HEK293 (cell line): ENCODE results near the gene MYH13.

ENCODE experiments used
- CTCF ChIA-PET: fragments of 350-600 bp; formaldehyde crosslinking; extraction: SDS; loops from one replicate; lab custom pipeline; 2021; ENCODE audit warnings: antibody characterized with exemption; lab: Yijun Ruan, JAX
- POLR2A ChIA-PET: fragments of 300-600 bp; formaldehyde crosslinking; extraction: SDS; loops from one replicate; lab custom pipeline; 2020; ENCODE audit warnings: antibody characterized with exemption, inconsistent platforms; lab: Yijun Ruan, JAX
- H3K27ac ChIP-seq: fragments of 200-500 bp; sonication (Bioruptor generic); 2 replicates; pipeline ENCODE4 v1.5.1; 2014; ENCODE audit warnings: low read depth, low read length, control low read depth, inconsistent platforms; ENCODE audit errors: extremely low read depth
- H3K36me3 ChIP-seq, 2 experiments: fragments of 200-500 bp in 1 of 2; sonication (Bioruptor generic) in 1 of 2; 1 replicate in 1 of 2; 2 replicates in 1 of 2; pipeline ENCODE4 v1.5.1; 2014 to 2017; ENCODE audit warnings: inconsistent platforms in 2 of 2, low read length in 2 of 2; ENCODE audit not compliant: control insufficient read depth in 2 of 2, insufficient read depth in 1 of 2
- H3K4me1 ChIP-seq: fragments of 200-500 bp; sonication (Bioruptor generic); 2 replicates; pipeline ENCODE4 v1.5.1; 2014; ENCODE audit warnings: mild to moderate bottlenecking, low read length, inconsistent platforms; ENCODE audit not compliant: control insufficient read depth, insufficient read depth
- H3K4me3 ChIP-seq: 2 replicates; pipeline ENCODE4 v1.5.1; 2011; ENCODE audit warnings: low read depth, mild to moderate bottlenecking, control low read depth, low read length, moderate library complexity
- H3K9me3 ChIP-seq: fragments of 200-500 bp; sonication (Bioruptor generic); 2 replicates; pipeline ENCODE4 v1.5.1; 2014; ENCODE audit warnings: low read depth, low read length, inconsistent platforms; ENCODE audit not compliant: control insufficient read depth, insufficient read depth
- BCL11B ChIP-seq: fragments of 450-650 bp; formaldehyde crosslinking; IDR thresholded peaks from 2 replicates; pipeline ENCODE4 v1.5.1; 2016; ENCODE audit warnings: low read depth, missing biosample characterization, missing genetic modification characterization
- KLF16 ChIP-seq: fragments of 450-650 bp; formaldehyde crosslinking; IDR thresholded peaks from 2 replicates; pipeline ENCODE4 v1.5.1; 2017; ENCODE audit warnings: missing biosample characterization, missing genetic modification characterization
- MEIS1 ChIP-seq: sonication (generic); formaldehyde crosslinking; IDR thresholded peaks from 2 replicates; pipeline ENCODE4 v1.8.1; 2022; ENCODE audit warnings: missing genetic modification reagents, mild to moderate bottlenecking, borderline replicate concordance
- OSR2 ChIP-seq: fragments of 450-650 bp; formaldehyde crosslinking; IDR thresholded peaks from 2 replicates; pipeline ENCODE4 v1.5.1; 2016; ENCODE audit warnings: missing biosample characterization, missing genetic modification characterization
- SALL2 ChIP-seq: fragments of 450-650 bp; formaldehyde crosslinking; IDR thresholded peaks from 2 replicates; pipeline ENCODE4 v1.5.0; 2017; ENCODE audit warnings: missing biosample characterization, mild to moderate bottlenecking, missing genetic modification characterization, borderline replicate concordance
- WT1 ChIP-seq: fragments of 450-650 bp; formaldehyde crosslinking; IDR thresholded peaks from 2 replicates; pipeline ENCODE4 v1.5.1; 2016; ENCODE audit warnings: missing biosample characterization, missing genetic modification characterization
- YY1 ChIP-seq: fragments of 450-650 bp; formaldehyde crosslinking; IDR thresholded peaks from 2 replicates; pipeline ENCODE4 v1.5.1; 2018; ENCODE audit warnings: missing biosample characterization, missing genetic modification characterization
- YY2 ChIP-seq: fragments of 450-650 bp; formaldehyde crosslinking; IDR thresholded peaks from 2 replicates; pipeline ENCODE4 v1.5.1; 2016; ENCODE audit warnings: missing biosample characterization, missing genetic modification characterization
- ZIC2 ChIP-seq: fragments of 450-650 bp; formaldehyde crosslinking; IDR thresholded peaks from 2 replicates; pipeline ENCODE4 v1.5.1; 2016; ENCODE audit warnings: missing biosample characterization, missing genetic modification characterization
- ZNF19 ChIP-seq: fragments of 450-650 bp; formaldehyde crosslinking; IDR thresholded peaks from 2 replicates; pipeline ENCODE4; 2016; ENCODE audit warnings: missing biosample characterization, missing genetic modification characterization, low read depth
- ZNF202 ChIP-seq: fragments of 450-650 bp; formaldehyde crosslinking; IDR thresholded peaks from 2 replicates; pipeline ENCODE4 v1.5.1; 2016; ENCODE audit warnings: missing biosample characterization, missing genetic modification characterization, borderline replicate concordance
- ZNF239 ChIP-seq: fragments of 450-650 bp; formaldehyde crosslinking; IDR thresholded peaks from 2 replicates; pipeline ENCODE4 v1.5.1; 2016; ENCODE audit warnings: missing biosample characterization, missing genetic modification characterization
- ZNF266 ChIP-seq: fragments of 450-650 bp; formaldehyde crosslinking; IDR thresholded peaks from 2 replicates; pipeline ENCODE4 v1.5.1; 2016; ENCODE audit warnings: missing biosample characterization, missing genetic modification characterization, low read depth
- ZNF366 ChIP-seq: fragments of 450-650 bp; formaldehyde crosslinking; conservative IDR thresholded peaks from 2 replicates; pipeline ENCODE4 v1.5.1; 2016; ENCODE audit warnings: missing biosample characterization, missing genetic modification characterization
- ZNF37A ChIP-seq: fragments of 450-650 bp; IDR thresholded peaks from 2 replicates; pipeline ENCODE4 v1.5.1; 2018; ENCODE audit warnings: missing biosample characterization, missing genetic modification characterization
- ZNF560 ChIP-seq: fragments of 450-650 bp; formaldehyde crosslinking; IDR thresholded peaks from 2 replicates; pipeline ENCODE4 v1.5.1; 2017; ENCODE audit warnings: missing biosample characterization, missing genetic modification characterization, borderline replicate concordance
- ZNF626 ChIP-seq: fragments of 450-650 bp; sonication (Bioruptor Pico); formaldehyde crosslinking; IDR thresholded peaks from 2 replicates; pipeline ENCODE4 v1.5.1; 2018; ENCODE audit warnings: missing biosample characterization, missing genetic modification characterization, inconsistent platforms
- ZNF660 ChIP-seq: fragments of 450-650 bp; IDR thresholded peaks from 2 replicates; pipeline ENCODE4 v1.5.1; 2018; ENCODE audit warnings: missing biosample characterization, mild to moderate bottlenecking, missing genetic modification characterization
- ZNF785 ChIP-seq: fragments of 450-650 bp; formaldehyde crosslinking; IDR thresholded peaks from 2 replicates; pipeline ENCODE4 v1.5.1; 2016; ENCODE audit warnings: missing biosample characterization, missing genetic modification characterization
- TF ChIP-seq, protein P1 (sequence below): fragments of 450-650 bp; formaldehyde crosslinking; IDR thresholded peaks from 2 replicates; pipeline ENCODE4 v1.5.1; 2016; ENCODE audit warnings: missing biosample characterization, missing genetic modification characterization
- TF ChIP-seq, protein P2 (sequence below): fragments of 450-650 bp; formaldehyde crosslinking; IDR thresholded peaks from 2 replicates; pipeline ENCODE4 v1.5.1; 2016; ENCODE audit warnings: missing biosample characterization, missing genetic modification characterization

The MYH13 gene

DNA sequence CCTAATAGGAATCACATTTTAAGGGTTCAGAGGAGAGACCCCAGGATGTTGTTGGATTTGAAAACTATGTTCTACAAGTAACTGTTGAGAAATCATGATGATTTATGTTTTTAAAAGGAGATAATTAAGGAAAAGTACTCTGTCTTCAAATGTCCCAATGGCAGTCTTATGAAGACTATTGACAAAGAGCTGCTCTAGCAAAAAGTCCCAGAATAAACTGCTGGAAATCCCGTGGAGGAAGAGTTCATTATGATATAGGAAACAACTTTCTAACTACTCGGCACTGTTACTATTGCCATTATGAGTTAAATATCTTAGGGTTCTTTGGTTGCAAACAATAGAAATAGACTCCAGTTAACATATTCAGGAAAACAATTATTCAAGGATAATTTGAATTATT lies 108.8 kb downstream of the MYH13 start:
- ChIA-PET CTCF (interaction anchor here (0.6 to 1.8 kb wide), 2 partner anchors 32 to 115 kb away, joined by 3 to 6 read pairs; no protein-coding TSS in a partner anchor), POLR2A (no interaction called here)
- Histone ChIP-seq H3K36me3 (no peaks in the 10 kb centered on the region), H3K4me1 (0 out of 2 replicates have a peak, but pooled peaks cover 5% of the 10 kb centered on the region), H3K27ac (no peak overlapping the region), H3K4me3 (no peak overlapping the region), H3K9me3 (no peaks in the 10 kb centered on the region)
- TF ChIP-seq, protein P1, sequence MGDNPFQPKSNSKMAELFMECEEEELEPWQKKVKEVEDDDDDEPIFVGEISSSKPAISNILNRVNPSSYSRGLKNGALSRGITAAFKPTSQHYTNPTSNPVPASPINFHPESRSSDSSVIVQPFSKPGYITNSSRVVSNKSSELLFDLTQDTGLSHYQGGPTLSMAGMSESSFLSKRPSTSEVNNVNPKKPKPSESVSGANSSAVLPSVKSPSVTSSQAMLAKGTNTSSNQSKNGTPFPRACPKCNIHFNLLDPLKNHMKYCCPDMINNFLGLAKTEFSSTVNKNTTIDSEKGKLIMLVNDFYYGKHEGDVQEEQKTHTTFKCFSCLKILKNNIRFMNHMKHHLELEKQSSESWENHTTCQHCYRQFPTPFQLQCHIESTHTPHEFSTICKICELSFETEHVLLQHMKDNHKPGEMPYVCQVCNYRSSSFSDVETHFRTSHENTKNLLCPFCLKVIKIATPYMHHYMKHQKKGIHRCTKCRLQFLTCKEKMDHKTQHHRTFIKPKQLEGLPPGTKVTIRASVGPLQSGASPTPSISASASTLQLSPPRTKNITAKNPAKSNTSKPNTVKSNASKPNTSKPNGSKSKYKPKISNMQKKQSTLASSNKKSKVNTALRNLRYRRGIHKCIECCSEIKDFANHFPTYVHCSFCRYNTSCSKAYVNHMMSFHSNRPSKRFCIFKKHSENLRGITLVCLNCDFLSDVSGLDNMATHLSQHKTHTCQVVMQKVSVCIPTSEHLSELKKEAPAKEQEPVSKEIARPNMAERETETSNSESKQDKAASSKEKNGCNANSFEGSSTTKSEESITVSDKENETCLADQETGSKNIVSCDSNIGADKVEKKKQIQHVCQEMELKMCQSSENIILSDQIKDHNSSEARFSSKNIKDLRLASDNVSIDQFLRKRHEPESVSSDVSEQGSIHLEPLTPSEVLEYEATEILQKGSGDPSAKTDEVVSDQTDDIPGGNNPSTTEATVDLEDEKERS (tag by site-specific recombination), result no peak
- no peak for TF ChIP-seq YY1
- no peak for TF ChIP-seq ZIC2 (tag by site-specific recombination)
- no peak for TF ChIP-seq OSR2 (tag by site-specific recombination)
- no peak for TF ChIP-seq ZNF660
- no peak for TF ChIP-seq SALL2 (tag by site-specific recombination)
- no peak for TF ChIP-seq ZNF560 (tag by site-specific recombination)
- TF ChIP-seq KLF16 (tag by site-specific recombination), result no peak
- TF ChIP-seq ZNF266, result no peak

DNA sequence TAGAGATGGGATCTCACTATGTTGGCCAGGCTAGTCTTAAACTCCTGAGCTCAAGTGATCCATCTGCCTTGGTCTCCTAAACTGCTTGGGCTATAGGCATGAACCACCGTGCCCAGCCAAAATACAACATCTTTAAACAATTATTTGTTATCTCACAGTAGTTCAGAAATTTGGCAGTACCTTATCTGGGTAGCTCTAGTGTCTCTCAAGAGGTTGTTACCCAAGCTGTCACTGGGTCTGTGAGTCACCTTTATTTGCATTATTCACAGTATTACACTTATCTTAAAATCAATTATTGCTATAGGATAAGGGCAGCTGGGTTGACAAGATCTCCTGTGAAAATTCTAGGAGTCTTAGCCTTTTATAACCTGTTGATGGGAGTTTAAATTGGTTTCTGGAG lies 110.4 kb downstream of the MYH13 start:
- CTCF ChIA-PET, result interaction anchor here (0.6 to 1.8 kb wide), 7 partner anchors 34 to 352 kb away, joined by 3 to 6 read pairs (median 4); no protein-coding TSS in a partner anchor
- Histone ChIP-seq H3K9me3 (no peaks in the 10 kb centered on the region), H3K4me1 (0 out of 2 replicates have a peak, but pooled peaks cover 5% of the 10 kb centered on the region), H3K4me3 (no peak overlapping the region), H3K36me3 (no peaks in the 10 kb centered on the region), H3K27ac (no peak overlapping the region)
- POLR2A ChIA-PET, result no interaction called here
- TF ChIP-seq ZNF37A (tag by site-specific recombination) (no peak), WT1 (tag by site-specific recombination) (no peak), ZNF785 (no peak), ZNF626 (tag by site-specific recombination) (no peak), ZNF19 (tag by site-specific recombination) (no peak), ZNF202 (tag by site-specific recombination) (no peak), BCL11B (tag by site-specific recombination) (no peak), YY2 (tag by site-specific recombination) (no peak), ZNF239 (tag by site-specific recombination) (no peak)
- TF ChIP-seq, protein P2, sequence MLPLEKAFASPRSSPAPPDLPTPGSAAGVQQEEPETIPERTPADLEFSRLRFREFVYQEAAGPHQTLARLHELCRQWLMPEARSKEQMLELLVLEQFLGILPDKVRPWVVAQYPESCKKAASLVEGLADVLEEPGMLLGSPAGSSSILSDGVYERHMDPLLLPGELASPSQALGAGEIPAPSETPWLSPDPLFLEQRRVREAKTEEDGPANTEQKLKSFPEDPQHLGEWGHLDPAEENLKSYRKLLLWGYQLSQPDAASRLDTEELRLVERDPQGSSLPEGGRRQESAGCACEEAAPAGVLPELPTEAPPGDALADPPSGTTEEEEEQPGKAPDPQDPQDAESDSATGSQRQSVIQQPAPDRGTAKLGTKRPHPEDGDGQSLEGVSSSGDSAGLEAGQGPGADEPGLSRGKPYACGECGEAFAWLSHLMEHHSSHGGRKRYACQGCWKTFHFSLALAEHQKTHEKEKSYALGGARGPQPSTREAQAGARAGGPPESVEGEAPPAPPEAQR (tag by site-specific recombination), result no peak

DNA sequence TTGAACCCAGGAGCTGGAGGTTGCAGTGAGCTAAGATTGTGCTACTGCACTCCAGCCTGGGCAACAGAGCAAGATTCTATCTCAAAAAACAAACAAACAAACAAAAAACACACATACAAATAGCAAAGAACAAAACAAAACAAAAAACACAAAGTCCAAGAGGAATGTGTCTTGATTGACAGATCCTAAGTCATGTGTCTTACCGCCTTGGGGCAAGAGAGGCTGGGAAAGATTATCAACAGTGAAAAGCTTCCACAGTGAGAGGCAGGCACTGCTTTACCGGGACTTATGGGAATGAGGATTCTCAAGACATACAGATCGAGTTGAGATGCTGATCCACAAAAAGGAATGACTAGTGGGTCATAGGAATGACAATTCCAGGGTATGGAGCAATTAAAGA lies 111.7 kb downstream of the MYH13 start:
- ChIA-PET CTCF (interaction anchor here (0.6 to 1.8 kb wide), 4 partner anchors 37 to 356 kb away, joined by 5 to 7 read pairs (median 6); no protein-coding TSS in a partner anchor), POLR2A (no interaction called here)

More for the DNA sequence above, 111.7 kb downstream of the MYH13 start:
- H3K4me3 ChIP-seq, result no peak overlapping the region
- H3K36me3 ChIP-seq, result no peaks in the 10 kb centered on the region
- H3K4me1 ChIP-seq, result 0 out of 2 replicates have a peak, but pooled peaks cover 5% of the 10 kb centered on the region
- no peaks in the 10 kb centered on the region for H3K9me3 ChIP-seq
- no peak overlapping the region for H3K27ac ChIP-seq
- TF ChIP-seq MEIS1, result peak; percentile 50; the same call in 1 of the 2 replicates
- no peak for TF ChIP-seq ZNF366 (tag by site-specific recombination)
